BJ (cell line): ENCODE results near the gene EDEM1. TPM values are rescaled to one million over a fixed set of nuclear protein-coding genes. Genes with fewer than 3 reads are reported as not detected.
A peak's percentile ranks its signal among the peaks of the same experiment; 100 is the strongest.

ENCODE experiments used
- CTCF ChIA-PET: fragments of 350-600 bp; formaldehyde crosslinking; extraction: SDS; loops from one replicate; lab custom pipeline; 2021; ENCODE audit warnings: antibody characterized with exemption, inconsistent platforms; lab: Yijun Ruan, JAX
- POLR2A ChIA-PET: fragments of 300-600 bp; sonication (Branson Sonifier 250); formaldehyde crosslinking; extraction: SDS; loops from one replicate; lab custom pipeline; 2021; ENCODE audit warnings: antibody characterized with exemption; lab: Charles Lee
- DNase-seq: peaks from one replicate; pipeline ENCODE4 v3.0.0-alpha.2; 2011; ENCODE audit warnings: low read depth
- H3K27me3 ChIP-seq: 2 replicates; pipeline ENCODE4 v1.6.0; 2011; ENCODE audit warnings: low read length; ENCODE audit not compliant: control insufficient read depth, insufficient read depth
- H3K36me3 ChIP-seq: 2 replicates; pipeline ENCODE4 v1.5.1; 2011; ENCODE audit warnings: low read length; ENCODE audit not compliant: control insufficient read depth, insufficient read depth
- H3K4me3 ChIP-seq: 2 replicates; pipeline ENCODE4 v1.5.1; 2011; ENCODE audit warnings: low read depth, mild to moderate bottlenecking, control low read depth, low read length
- CTCF ChIP-seq: IDR thresholded peaks from 2 replicates; pipeline ENCODE4 v1.5.1; 2011; ENCODE audit warnings: low read depth, mild to moderate bottlenecking, control low read depth, inconsistent platforms, low read length, moderate library complexity; ENCODE audit not compliant: insufficient read depth
- polyA minus RNA-seq: library from RNA; depleted of rRNA, polyadenylated mRNA; stranded (reverse); fragments of >200 nt; gene quantifications from 2 replicates; pipeline ENCODE4 v1.2.3, GENCODE V29; 2011; rRNA and poly(A)+ RNA removed
- polyA plus RNA-seq: library from polyadenylated mRNA; depleted of rRNA; stranded (reverse); fragments of >200 nt; gene quantifications from 2 replicates; pipeline ENCODE4 v1.2.3, GENCODE V29; 2011; rRNA removed

The EDEM1 gene
- polyA plus RNA-seq (21.3 and 29.8 TPM in 2 replicates), polyA minus RNA-seq (23.4 and 27.7 TPM in 2 replicates)

DNA sequence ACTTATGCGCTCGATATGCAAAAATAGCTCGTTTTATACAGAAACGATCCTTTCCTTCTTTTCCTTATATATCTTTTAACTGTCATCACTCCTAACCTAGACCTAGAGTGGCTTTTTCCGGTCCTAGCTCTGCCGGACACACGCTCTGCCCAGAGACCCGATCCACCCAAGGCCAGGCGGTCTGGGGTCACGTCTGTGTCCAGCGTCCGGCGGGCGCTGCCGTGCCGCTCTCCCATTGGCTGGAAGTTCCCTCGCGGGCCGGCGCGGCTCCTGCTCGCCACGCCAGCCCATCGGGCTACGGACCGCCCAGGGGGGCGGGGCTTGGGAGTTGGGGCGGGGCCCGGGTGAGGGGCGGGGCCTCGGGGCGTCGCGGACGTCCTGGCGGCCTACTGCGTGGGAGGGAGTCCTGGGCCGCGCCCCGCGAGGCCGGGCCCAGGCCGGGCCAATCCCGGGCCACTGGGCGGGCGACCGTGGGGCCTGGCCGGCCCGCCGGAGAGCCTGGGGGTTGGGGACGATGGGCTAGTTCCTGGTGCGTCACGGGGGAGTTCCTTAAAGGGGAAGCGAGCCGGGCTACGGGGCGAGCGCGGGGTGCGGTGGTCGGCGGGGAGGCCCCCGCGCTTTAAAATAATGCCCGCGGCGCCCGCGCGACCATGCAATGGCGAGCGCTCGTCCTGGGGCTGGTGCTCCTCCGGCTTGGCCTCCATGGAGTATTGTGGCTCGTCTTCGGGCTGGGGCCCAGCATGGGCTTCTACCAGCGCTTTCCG is at the start of gene EDEM1:
Gene EDEM1, plus strand, starts transcription at position 552 of the 764 bp plus-strand sequence. Its CDS starts 99 bp downstream, at position 651.
- POLR2A ChIA-PET = interaction anchor here (0.5 to 0.7 kb wide), 2 partner anchors 10 to 398 kb away, joined by 3 read pairs; no protein-coding TSS in a partner anchor
- CTCF ChIA-PET = no interaction called here
- Histone ChIP-seq H3K27me3 (no peaks in the 10 kb centered on the region), H3K36me3 (no peaks in the 10 kb centered on the region), H3K4me3 (peak within 1 kb of the TSS; percentile 88)
- DNase-seq = peak; percentile 82
- no peak for TF ChIP-seq CTCF

- DNase-seq = no peak
- no peaks in the 10 kb centered on the region for H3K27me3 ChIP-seq
- TF ChIP-seq CTCF = no peak
- no peak overlapping the region for H3K4me3 ChIP-seq
- POLR2A ChIA-PET = interaction anchor here (0.5 kb wide), 1 partner anchor 60 kb away, joined by 3 read pairs; no protein-coding TSS in a partner anchor
- no peaks in the 10 kb centered on the region for H3K36me3 ChIP-seq
- CTCF ChIA-PET = interaction anchor here (1.0 to 1.1 kb wide), 3 partner anchors 11 to 57 kb away, joined by 3 read pairs; no protein-coding TSS in a partner anchor
Observed at GRCh38 chr3:5138214-5138981, 49.1 kb upstream of the EDEM1 start.

GRCh38 chr3:5140230-5140621 is 47.3 kb upstream of the EDEM1 start:
- no peak for DNase-seq
- no peaks in the 10 kb centered on the region for H3K27me3 ChIP-seq
- no peak for TF ChIP-seq CTCF
- no peaks in the 10 kb centered on the region for H3K36me3 ChIP-seq
- POLR2A ChIA-PET = no interaction called here
- H3K4me3 ChIP-seq = no peak overlapping the region
- CTCF ChIA-PET = no interaction called here

GRCh38 chr3:5140839-5141238 is 46.7 kb upstream of the EDEM1 start:
- H3K36me3 ChIP-seq = no peaks in the 10 kb centered on the region
- CTCF ChIA-PET = no interaction called here
- no peak overlapping the region for H3K4me3 ChIP-seq
- no peak for TF ChIP-seq CTCF
- no peak for DNase-seq
- no peaks in the 10 kb centered on the region for H3K27me3 ChIP-seq
- POLR2A ChIA-PET = no interaction called here

DNA sequence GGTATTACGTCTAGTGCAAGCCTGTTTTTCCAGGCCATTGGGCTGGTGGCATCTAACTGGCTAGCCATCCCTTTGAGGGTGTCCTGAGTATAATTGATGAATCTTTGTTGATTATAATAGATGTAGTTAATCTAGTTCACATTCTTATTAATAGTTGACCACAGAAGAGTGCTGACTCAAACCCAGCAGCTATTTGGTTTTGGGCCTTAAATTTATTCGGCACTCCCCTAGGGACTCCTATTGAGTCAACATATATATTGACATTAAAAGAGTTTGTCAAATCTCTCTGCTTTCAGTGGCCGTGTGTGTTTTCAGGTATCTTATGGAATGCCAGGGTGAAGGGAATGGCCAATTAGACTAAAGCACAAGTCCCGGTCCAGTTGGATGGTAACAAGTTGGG is 45.7 kb upstream of the EDEM1 start:
- no peak for TF ChIP-seq CTCF
- POLR2A ChIA-PET = no interaction called here
- Histone ChIP-seq H3K27me3 (no peaks in the 10 kb centered on the region), H3K36me3 (no peaks in the 10 kb centered on the region), H3K4me3 (no peak overlapping the region)
- CTCF ChIA-PET = no interaction called here
- DNase-seq = no peak
